Brain microvascular endothelial cell (primary cell): Measurements from ENCODE around the gene ACAP1.
A peak's percentile ranks its signal among the peaks of the same experiment; 100 is the strongest.

Experiments used
- DNase-seq: peaks from one replicate; pipeline ENCODE4 v3.0.0-alpha.2; 2020
- H3K27ac ChIP-seq: fragments of 250-450 bp; sonication (Bioruptor Pico); 2 replicates; pipeline ENCODE4 v1.5.1; 2020; ENCODE audit warnings: mild to moderate bottlenecking, moderate library complexity
- H3K27me3 ChIP-seq: fragments of 250-450 bp; sonication (Bioruptor Pico); replicated peaks from 2 replicates; pipeline ENCODE4 v1.5.1; 2020; ENCODE audit warnings: mild to moderate bottlenecking
- H3K36me3 ChIP-seq: fragments of 250-450 bp; sonication (Bioruptor Pico); replicated peaks from 2 replicates; pipeline ENCODE4 v1.5.1; 2020; ENCODE audit warnings: mild to moderate bottlenecking
- H3K4me3 ChIP-seq: 2 replicates; pipeline ENCODE4 v1.5.1; 2011; ENCODE audit warnings: low read depth, mild to moderate bottlenecking, control low read depth, low read length, moderate library complexity
- CTCF ChIP-seq: IDR thresholded peaks from 2 replicates; pipeline ENCODE4 v1.5.1; 2011; ENCODE audit warnings: low read depth, mild to moderate bottlenecking, moderate library complexity, low read length, control low read depth, inconsistent platforms; ENCODE audit errors: missing control alignments
- in situ Hi-C: cut with HindIII; loops from 2 replicates; pipeline ENCODE4 v1.10.0; 2017; ENCODE audit warnings: low sequenced_read_pairs, low pct_ligation_motif_present

ACAP1 gene

GRCh38 chr17:7322520-7323194 is 13.7 kb upstream of the ACAP1 start:
- in situ Hi-C loops = no loop called here
- H3K27me3 ChIP-seq = no peaks in the 10 kb centered on the region
- H3K36me3 ChIP-seq = peaks cover 57% of the 10 kb centered on the region
- DNase-seq = no peak
- TF ChIP-seq CTCF = no peak
- H3K4me3 ChIP-seq = no peak overlapping the region
- no peak overlapping the region for H3K27ac ChIP-seq

GRCh38 chr17:7323731-7324437 is 12.4 kb upstream of the ACAP1 start:
- in situ Hi-C loops = no loop called here
- Histone ChIP-seq H3K36me3 (peaks cover 45% of the 10 kb centered on the region), H3K27me3 (no peaks in the 10 kb centered on the region), H3K4me3 (no peak overlapping the region), H3K27ac (no peak overlapping the region)
- TF ChIP-seq CTCF = peak; percentile 98
- DNase-seq = peak; percentile 42

DNA sequence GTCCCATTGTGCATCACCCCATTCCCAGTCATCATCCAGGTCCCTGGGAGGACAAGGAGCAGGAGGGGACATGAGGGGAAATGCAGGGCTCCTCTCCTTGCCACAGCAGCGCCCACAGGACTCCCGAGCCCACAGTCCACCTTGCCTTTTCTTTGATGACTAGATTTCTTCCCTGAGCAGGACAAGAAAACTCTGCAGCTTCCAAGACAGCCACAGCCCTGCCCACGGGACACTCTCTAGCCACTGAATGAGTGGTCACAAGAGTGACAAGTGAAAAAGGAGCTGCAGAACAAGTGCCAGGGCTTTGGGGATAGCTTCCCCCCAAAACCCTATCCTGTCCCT is 11.9 kb upstream of the ACAP1 start:
- DNase-seq = no peak
- TF ChIP-seq CTCF = no peak
- peaks cover 43% of the 10 kb centered on the region for H3K36me3 ChIP-seq
- H3K27me3 ChIP-seq = no peaks in the 10 kb centered on the region
- no peak overlapping the region for H3K27ac ChIP-seq
- in situ Hi-C loops = no loop called here
- H3K4me3 ChIP-seq = no peak overlapping the region

- no peak for DNase-seq
- H3K36me3 ChIP-seq = peaks cover 43% of the 10 kb centered on the region
- no peak overlapping the region for H3K4me3 ChIP-seq
- no peaks in the 10 kb centered on the region for H3K27me3 ChIP-seq
- in situ Hi-C loops = no loop called here
- no peak overlapping the region for H3K27ac ChIP-seq
- no peak for TF ChIP-seq CTCF
Observed at GRCh38 chr17:7325031-7325528, 11.2 kb upstream of the ACAP1 start.

DNA sequence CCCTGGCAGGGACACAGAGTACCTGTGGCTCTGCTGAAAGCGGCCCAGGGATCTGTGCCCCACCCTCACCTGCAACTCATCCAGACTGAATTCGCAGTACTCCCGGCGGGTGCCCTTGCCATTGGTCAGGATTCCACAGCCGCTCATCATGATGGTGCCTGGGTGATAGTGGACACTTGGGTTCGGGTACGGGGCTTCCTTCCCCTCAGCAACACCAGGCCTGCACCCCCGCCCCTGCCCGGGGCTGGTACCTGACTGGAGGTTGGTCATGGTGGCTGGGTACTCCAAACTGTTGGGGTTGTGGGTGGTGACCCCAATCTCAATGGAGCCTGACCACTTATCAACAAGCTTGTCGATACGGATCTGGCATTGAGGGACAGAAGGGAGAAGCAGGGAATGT is 10.1 kb upstream of the ACAP1 start:
- H3K27ac ChIP-seq = no peak overlapping the region
- TF ChIP-seq CTCF = no peak
- H3K4me3 ChIP-seq = no peak overlapping the region
- no peak for DNase-seq
- in situ Hi-C loops = no loop called here
- H3K27me3 ChIP-seq = no peaks in the 10 kb centered on the region
- H3K36me3 ChIP-seq = peaks cover 37% of the 10 kb centered on the region
